Ectodermal cell (in vitro differentiated cells): ENCODE results near the gene RARA.

Experiments used
- H3K27ac ChIP-seq: 2 replicates; pipeline ENCODE4 v1.7.0; 2013; ENCODE audit warnings: mild to moderate bottlenecking, low read depth, low read length; ENCODE audit not compliant: insufficient read depth, poor library complexity, severe bottlenecking
- H3K27me3 ChIP-seq: 2 replicates; pipeline ENCODE4 v1.7.0; 2013; ENCODE audit warnings: mild to moderate bottlenecking, low read length; ENCODE audit not compliant: insufficient read depth, control insufficient read depth, poor library complexity, severe bottlenecking
- H3K36me3 ChIP-seq: one replicate; pipeline ENCODE4 v1.7.0; 2013; ENCODE audit warnings: low read length; ENCODE audit not compliant: control insufficient read depth, insufficient read depth
- H3K4me1 ChIP-seq: one replicate; pipeline ENCODE4 v1.7.0; 2013; ENCODE audit warnings: low read length; ENCODE audit not compliant: control insufficient read depth, insufficient read depth
- H3K4me3 ChIP-seq: 2 replicates; pipeline ENCODE4 v1.7.0; 2013; ENCODE audit warnings: low read depth, low read length, control low read depth; ENCODE audit not compliant: insufficient read depth
- H3K9me3 ChIP-seq: 2 replicates; pipeline ENCODE4 v1.7.0; 2013; ENCODE audit warnings: mild to moderate bottlenecking, low read length, moderate library complexity; ENCODE audit not compliant: control insufficient read depth
- WGBS, 2 experiments: methylation state at CpG; one replicate each; pipeline ENCODE4 v1.1.7; 2013; ENCODE audit warnings: missing lambda C conversion rate in 2 of 2; 5-methylcytosine and 5-hydroxymethylcytosine counted together

RARA gene

GRCh38 chr17:40315678-40316570 lies 6.9 kb downstream of the RARA start:
- WGBS, 2 experiments = 58 to 64% methylated on average over 8 to 9 of the region's 9 CpGs
- Histone ChIP-seq H3K4me3 (no peak overlapping the region), H3K9me3 (no peaks in the 10 kb centered on the region), H3K27me3 (peaks cover 37% of the 10 kb centered on the region), H3K4me1 (peaks cover 74% of the 10 kb centered on the region), H3K27ac (no peak overlapping the region), H3K36me3 (no peaks in the 10 kb centered on the region)

DNA sequence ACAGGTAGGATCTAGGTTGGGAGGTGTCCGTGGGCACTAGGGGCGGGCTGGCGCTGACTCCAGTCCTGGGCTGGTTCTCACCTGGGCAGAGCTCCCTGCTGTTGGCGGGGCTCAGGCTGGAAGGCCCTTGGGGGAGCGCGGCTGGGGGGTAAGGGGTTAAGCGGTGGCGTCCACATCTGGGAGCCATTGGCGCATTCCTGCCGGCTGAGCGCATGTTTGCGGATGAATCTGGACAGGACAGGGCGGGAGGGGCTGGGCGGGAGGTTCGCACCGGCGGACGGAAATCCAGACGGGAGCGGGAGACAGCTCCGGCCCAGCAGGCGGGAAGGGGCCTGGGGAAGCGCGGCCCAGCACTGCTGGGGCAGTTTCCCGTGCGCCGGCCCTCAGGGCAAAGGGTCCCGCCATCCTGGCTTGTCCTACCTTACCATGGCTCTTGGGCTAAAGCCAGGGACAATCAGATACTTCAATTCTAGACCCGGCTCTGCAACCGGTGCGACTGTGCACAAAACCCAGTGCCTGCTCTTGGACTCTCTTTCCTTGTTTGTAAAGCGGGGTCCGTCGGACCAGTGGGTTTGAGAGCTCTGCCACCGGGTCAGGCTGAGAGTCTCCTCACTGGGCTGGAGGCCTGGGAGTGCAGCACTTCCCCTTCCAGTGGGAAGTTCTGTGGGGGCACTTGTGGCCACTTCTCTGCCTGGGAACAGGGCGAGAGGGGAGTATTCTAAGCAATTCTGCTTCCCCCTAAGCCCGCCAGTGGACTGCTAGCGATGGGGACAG lies 7.8 kb downstream of the RARA start:
- Histone ChIP-seq H3K4me3 (peak overlapping the region; percentile 38), H3K9me3 (no peaks in the 10 kb centered on the region), H3K36me3 (no peaks in the 10 kb centered on the region), H3K27ac (peak overlapping the region; percentile 67), H3K27me3 (peaks cover 37% of the 10 kb centered on the region), H3K4me1 (peaks cover 74% of the 10 kb centered on the region)
- 4 to 5% methylated on average over 38 of the region's 38 CpGs for WGBS, 2 experiments

DNA sequence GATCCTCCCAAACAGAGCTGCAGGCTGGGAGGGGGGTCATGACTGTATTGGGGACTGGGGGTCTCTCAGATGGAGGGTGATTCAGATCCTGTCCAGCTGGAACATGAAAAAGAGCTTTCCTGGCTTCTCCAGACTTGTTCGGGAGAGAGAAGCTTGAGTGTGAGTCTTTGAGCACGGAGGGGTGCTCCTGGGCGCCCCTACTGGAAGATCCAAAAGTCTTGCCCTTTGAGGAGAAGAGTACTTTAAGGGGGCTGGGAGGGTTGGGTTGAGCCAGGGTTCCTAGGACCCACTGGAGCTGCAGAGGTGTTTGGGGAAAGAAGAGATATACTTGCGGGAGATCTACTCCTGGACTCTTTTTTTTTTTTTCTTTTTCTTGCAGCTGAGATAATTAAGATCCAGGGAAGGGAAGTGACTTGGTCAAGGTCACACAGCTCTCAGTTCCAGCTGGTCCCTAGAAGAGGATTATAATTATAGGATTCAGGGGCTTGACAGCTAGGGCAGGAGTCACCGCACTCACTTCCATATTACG lies 8.4 kb downstream of the RARA start:
- Histone ChIP-seq H3K9me3 (no peaks in the 10 kb centered on the region), H3K27me3 (peaks cover 37% of the 10 kb centered on the region), H3K36me3 (no peaks in the 10 kb centered on the region), H3K4me3 (peak overlapping the region; percentile 89), H3K27ac (peak overlapping the region; percentile 67), H3K4me1 (peaks cover 70% of the 10 kb centered on the region)
- 8 to 15% methylated on average over 6 of the region's 6 CpGs for WGBS, 2 experiments

DNA sequence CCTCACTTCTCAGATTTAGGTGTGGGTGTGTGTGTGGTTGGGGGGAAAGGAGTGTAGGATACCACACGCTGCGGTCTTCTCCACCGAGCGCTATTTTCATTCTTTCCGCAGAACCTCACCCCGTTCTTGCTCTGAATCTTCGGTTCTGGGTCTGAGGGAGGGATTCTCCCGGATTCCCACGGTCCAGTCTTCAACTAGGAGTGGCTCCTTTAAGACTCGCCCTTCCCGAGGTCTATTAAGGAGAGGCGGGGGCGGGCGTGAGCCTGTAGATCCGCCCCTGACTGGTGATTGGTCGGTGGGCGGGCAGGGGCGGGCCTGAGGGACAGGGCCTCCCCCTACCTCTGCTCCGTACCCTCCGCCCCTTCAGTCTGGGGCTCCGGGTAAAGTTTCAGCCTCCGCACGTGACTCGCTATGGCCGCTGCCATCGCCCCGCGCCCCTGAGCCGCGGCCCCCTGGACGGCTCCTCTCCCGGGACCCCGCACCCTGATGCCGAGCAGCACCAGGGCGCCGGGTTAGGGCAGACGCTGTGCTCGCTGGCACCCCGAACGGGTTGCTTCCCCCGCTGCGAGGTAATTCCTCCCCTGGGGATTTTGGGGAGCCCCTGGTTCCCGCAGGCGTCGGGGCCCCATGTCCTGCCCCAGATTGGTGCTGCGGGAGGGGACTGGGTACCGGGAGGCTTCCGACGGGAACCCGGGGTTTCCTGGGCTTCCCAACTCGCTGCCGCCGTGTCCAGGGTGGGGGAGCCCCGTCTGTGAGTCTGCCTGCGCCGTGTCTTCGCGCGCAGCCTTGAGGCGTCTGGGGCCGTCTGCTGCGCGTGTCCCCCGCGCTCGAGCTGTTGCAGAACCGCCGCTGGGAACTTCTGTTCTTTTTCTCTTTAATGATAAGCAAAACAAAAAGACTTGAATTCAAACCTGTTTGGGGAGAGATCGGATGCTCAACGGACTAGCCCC lies 9.2 kb downstream of the RARA start:
- H3K4me1 ChIP-seq = peaks cover 64% of the 10 kb centered on the region
- H3K36me3 ChIP-seq = no peaks in the 10 kb centered on the region
- peak overlapping the region; percentile 89 for H3K4me3 ChIP-seq
- 0 to 1% methylated on average over 70 of the region's 70 CpGs for WGBS, 2 experiments
- H3K27me3 ChIP-seq = peaks cover 37% of the 10 kb centered on the region
- no peaks in the 10 kb centered on the region for H3K9me3 ChIP-seq
- H3K27ac ChIP-seq = no peak overlapping the region

GRCh38 chr17:40318830-40319391 lies 9.9 kb downstream of the RARA start:
- Histone ChIP-seq H3K27ac (no peak overlapping the region), H3K4me1 (peaks cover 60% of the 10 kb centered on the region), H3K4me3 (peak overlapping the region; percentile 89), H3K9me3 (no peaks in the 10 kb centered on the region), H3K27me3 (peaks cover 37% of the 10 kb centered on the region), H3K36me3 (no peaks in the 10 kb centered on the region)
- WGBS, 2 experiments = 21 to 25% methylated on average over 13 of the region's 13 CpGs

- no peaks in the 10 kb centered on the region for H3K9me3 ChIP-seq
- peaks cover 37% of the 10 kb centered on the region for H3K27me3 ChIP-seq
- peaks cover 52% of the 10 kb centered on the region for H3K4me1 ChIP-seq
- no peaks in the 10 kb centered on the region for H3K36me3 ChIP-seq
- 84 to 90% methylated on average over 11 of the region's 11 CpGs for WGBS, 2 experiments
- H3K27ac ChIP-seq = no peak overlapping the region
- H3K4me3 ChIP-seq = no peak overlapping the region
Observed at GRCh38 chr17:40319651-40320540, 10.9 kb downstream of the RARA start.

GRCh38 chr17:40320756-40321523 lies 12.0 kb downstream of the RARA start:
- Histone ChIP-seq H3K27ac (no peak overlapping the region), H3K4me3 (no peak overlapping the region), H3K27me3 (peaks cover 31% of the 10 kb centered on the region), H3K36me3 (no peaks in the 10 kb centered on the region), H3K4me1 (peaks cover 44% of the 10 kb centered on the region), H3K9me3 (no peaks in the 10 kb centered on the region)
- whole genome bisulfite sequencing, 2 experiments = 61 to 62% methylated on average over 15 to 19 of the region's 19 CpGs

DNA sequence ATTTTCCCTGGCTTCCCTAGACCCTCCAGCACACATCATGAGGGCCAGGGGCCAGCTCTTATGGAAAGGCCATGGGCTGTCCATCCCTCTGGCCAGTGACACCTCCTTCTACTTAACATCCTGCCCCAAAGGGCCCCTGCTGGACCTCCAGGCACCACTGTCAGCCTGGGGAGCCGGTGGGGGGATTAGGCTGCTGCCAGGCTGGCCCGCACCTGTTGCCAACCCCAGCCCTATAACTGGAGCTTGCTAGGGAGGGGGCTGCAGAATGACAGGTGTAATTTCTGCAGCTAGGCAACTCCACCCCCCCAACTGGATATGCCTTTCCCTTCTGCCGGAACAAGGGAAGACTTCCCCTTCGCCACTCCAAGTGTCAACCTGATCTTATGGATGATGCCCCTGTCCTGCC lies 12.5 kb downstream of the RARA start:
- H3K36me3 ChIP-seq = no peaks in the 10 kb centered on the region
- 80 to 83% methylated on average over 4 of the region's 4 CpGs for WGBS, 2 experiments
- H3K27ac ChIP-seq = no peak overlapping the region
- H3K9me3 ChIP-seq = no peaks in the 10 kb centered on the region
- no peak overlapping the region for H3K4me3 ChIP-seq
- peaks cover 25% of the 10 kb centered on the region for H3K27me3 ChIP-seq
- peaks cover 38% of the 10 kb centered on the region for H3K4me1 ChIP-seq
